KG1 (cell line): ENCODE results near the gene TNFAIP6.
A peak's percentile ranks its signal among the peaks of the same experiment; 100 is the strongest.

Experiments used
- DNase-seq: peaks from one replicate; lab custom pipeline; 2025; lab: John Stamatoyannopoulos, UW

TNFAIP6 gene

DNA sequence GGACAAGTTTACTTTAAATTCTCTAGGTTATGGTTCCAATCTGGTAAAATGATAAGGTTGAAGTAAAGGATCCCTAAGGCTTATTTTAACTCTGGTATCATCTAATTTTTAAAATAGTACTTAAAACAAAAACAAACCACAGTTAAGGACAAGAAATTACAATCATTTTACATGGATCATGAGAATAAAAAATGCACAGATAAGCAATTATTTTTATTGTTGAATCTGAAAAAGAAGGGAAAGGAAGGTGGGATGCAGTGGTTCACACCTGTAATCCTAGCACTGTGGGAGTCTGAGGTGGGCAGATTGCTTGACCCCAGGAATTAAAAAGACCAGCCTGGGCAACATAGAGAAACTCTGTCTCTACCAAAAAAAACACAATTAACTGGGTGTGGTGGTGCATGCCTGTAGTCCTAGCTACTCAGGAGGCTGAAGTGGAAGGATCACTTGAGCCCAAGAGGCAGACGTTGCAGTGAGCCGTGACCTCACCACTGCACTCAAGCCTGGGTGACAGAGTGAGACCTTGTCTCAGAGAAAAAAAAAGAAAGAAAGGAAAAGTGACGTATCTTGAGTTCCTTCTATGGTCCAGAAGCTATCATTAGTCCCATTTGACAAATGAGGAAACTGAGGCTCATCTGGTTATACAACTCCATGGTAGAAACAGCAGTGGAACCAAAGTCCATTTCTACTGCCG is 2.5 kb downstream of the TNFAIP6 start:
- no peak for DNase-seq

- DNase-seq, result no peak
These were observed 4.4 kb downstream of the TNFAIP6 start for GRCh38 chr2:151361674-151362370.

DNA sequence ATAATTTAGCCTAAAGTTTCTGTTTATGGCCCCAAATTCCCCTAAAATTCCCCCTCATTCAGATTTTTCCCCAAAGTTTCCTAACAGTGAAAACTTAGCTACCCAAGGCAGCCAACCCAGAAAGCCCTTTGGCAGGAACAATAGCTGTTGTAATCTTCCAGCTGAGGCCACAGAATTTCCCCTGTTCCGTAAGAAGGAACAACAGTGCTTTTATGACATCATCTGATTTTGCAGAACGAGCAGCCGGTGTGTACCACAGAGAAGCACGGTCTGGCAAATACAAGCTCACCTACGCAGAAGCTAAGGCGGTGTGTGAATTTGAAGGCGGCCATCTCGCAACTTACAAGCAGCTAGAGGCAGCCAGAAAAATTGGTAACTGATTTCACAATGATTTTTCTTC is 6.3 kb downstream of the TNFAIP6 start:
- DNase-seq, result no peak

DNA sequence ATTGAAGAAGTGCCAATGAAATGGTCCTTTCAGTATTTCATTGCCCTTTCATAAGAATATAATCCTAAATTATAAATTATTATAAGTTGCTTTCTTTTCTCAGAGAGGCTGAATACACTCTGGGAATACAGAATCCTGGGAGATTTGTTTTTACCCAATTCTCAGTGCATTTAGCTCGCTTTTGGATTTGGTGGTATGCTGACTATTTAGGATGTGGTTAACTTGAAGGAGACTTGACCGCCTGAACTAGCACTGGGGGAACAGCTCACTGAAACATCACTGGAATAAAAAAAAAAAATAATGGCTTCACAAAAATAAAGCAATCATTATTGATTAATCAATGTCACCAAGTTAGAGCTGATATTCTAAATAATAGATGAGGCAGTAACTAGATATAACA is 10.2 kb downstream of the TNFAIP6 start:
- no peak for DNase-seq

- DNase-seq, result no peak
These were observed 17.0 kb downstream of the TNFAIP6 start for GRCh38 chr2:151374436-151374835.

- DNase-seq, result no peak
These were observed 21.8 kb downstream of the TNFAIP6 start for GRCh38 chr2:151379169-151379568.

GRCh38 chr2:151380580-151381235 is 23.3 kb downstream of the TNFAIP6 start:
- DNase-seq, result no peak

DNA sequence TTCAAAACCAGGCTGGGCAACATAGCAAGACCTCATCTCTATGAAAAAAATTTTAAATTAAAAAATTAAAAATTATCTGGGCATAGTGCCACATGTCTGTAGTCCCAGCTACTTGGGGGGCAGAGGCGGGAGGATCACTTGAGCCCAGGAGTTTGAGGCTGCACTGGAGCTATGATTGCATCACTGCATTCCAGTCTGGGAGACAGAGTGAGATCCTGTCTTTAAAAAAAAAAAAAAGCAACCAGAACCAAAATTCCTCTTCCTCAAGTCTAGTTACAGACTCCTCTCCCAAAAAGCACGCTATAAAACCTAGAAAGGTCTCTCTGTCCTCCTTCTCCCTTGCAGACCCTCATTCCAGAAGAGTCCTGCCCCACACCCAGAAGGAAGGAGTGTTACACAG is 23.9 kb downstream of the TNFAIP6 start:
- no peak for DNase-seq

- no peak for DNase-seq
These were observed 30.6 kb downstream of the TNFAIP6 start for GRCh38 chr2:151388011-151388410.

GRCh38 chr2:151391436-151391835 is 34.0 kb downstream of the TNFAIP6 start:
- no peak for DNase-seq

GRCh38 chr2:151394509-151394908 is 37.1 kb downstream of the TNFAIP6 start:
- DNase-seq, result no peak

- no peak for DNase-seq
These were observed 38.4 kb downstream of the TNFAIP6 start for GRCh38 chr2:151395509-151396374.

DNA sequence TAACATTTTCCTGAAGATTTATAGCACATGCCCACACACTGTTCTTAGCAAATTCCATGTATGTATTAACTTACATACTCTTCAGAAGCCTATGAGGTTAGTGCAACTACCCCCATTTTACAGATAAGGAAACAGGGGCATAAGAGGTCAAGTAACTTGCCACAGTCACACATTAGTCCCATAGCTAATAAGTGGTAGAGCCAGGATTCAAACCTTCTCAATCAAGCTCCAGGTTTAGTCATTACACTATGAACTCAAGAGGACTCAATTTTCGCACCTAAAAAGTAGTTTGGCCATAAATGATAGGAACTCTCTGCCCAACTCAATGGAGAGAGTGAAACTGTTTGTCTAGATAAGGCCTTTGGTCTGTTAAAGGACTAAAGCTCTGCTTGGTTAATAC is 42.6 kb downstream of the TNFAIP6 start:
- DNase-seq, result no peak

GRCh38 chr2:151401149-151401548 is 43.8 kb downstream of the TNFAIP6 start:
- no peak for DNase-seq

- DNase-seq, result no peak
These were observed 46.5 kb downstream of the TNFAIP6 start for GRCh38 chr2:151403914-151404313.

DNA sequence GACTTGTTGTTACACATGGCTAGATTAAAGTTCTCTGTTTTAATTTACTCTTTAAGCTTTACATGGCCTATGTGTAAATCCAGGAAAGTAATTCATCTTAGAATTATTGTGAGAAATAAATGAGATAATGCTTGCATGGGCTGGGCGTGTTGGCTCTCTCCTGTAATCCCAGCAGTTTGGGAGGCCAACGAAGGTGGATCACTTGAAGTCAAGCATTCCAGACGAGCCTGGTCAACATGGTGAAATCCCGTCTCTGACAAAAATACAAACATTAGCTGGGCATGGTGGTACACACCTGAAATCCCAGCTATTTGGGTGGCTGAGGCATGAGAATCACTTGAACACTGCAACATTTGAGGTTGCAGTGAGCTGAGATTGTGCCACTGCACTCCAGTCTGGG is 48.0 kb downstream of the TNFAIP6 start:
- DNase-seq, result no peak

DNA sequence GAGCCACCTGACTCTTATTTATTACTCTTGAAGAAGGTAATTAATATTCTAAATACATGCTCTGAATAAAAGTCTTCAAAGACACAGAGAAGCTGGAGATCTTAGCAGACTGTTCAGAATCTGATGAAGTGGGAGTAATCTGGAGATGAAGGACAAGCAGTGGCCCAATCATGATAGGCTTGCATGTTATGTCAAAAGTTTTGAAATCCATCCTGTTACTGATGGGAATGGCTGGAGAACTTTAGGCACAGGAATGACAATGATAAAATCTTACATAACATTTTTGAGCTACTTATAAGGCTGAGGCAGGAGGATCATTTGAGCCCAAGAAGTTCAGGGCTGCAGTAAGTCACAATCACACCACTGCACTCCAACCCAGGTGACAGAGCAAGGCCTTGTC is 49.9 kb downstream of the TNFAIP6 start:
- DNase-seq, result no peak

DNA sequence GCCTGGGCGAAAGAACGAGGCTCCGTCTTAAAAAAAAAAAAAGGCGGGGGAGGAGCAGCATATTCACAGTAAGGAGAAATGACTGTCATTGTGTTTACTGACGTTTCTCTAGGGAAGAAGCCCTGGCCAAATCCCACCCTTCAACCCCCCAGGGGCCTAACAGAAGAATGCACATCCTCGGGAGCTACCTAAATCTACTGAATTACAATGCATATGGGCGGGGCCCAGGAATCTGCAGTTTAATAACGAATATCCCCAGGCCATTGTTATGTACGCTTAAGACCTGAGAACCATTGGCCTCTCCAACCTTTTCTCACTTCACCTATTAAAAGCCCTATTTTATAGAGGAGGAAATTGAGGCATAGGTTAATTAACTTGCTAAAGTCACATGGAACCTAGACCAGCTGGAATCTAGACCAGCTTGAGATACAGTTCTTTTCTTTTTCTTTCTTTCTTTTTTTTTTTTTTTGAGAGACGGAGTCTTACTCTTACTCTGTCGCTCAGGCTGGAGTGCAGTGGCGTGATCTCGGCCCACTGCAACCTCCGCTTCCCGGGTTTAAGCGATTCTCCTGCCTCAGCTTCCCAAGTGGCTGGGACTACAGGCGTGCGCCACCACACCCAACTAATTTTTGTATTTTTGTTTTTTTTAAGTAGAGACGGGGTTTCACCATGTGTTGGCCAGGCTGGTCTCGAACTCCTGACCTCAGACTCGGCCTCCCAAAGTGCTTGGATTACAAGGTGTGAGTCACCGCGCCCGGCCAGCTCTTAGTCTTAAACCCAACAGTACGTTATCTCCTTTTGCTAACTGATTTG is 51.6 kb downstream of the TNFAIP6 start:
- DNase-seq, result no peak

- DNase-seq, result peak; percentile 75
These were observed 52.5 kb downstream of the TNFAIP6 start, which contains the start of gene RIF1 for GRCh38 chr2:151409601-151410484. Gene RIF1, plus strand, starts transcription at chr2:151409902. Its CDS starts 522 bp downstream, at chr2:151410424.

DNA sequence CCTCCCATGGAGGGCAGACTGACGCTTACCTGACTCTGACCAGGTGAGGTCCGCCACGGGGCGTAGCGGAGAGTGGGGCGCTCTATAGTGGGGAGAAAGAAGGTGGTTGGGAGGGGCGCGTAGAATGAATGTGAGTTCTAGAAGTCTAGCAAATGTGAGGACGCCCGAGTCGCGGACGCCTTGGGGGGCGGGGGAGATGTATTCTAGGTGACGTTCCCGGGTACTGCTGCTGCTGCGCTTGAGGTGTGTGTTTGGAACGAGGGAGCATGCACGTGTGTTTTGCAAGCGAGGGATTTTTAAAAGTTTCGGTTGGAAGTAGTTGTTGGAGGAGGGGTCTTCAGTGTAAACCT is 53.1 kb downstream of the TNFAIP6 start:
- no peak for DNase-seq
